SK-N-SH (cell line): Measurements from ENCODE around the gene CNTD1. TPM values are rescaled to one million over a fixed set of nuclear protein-coding genes. Genes with fewer than 3 reads are reported as not detected.

Source experiments
- CTCF ChIA-PET: fragments of 300-600, 350-600 bp; formaldehyde crosslinking; extraction: SDS; loops from one replicate; lab custom pipeline; 2021; lab: Yijun Ruan, JAX
- POLR2A ChIA-PET: fragments of 350-600 bp; sonication (Branson Sonifier 250); formaldehyde crosslinking; extraction: SDS; loops from one replicate; lab custom pipeline; 2020; ENCODE audit warnings: antibody characterized with exemption, inconsistent platforms; lab: Yijun Ruan, JAX
- DNase-seq: peaks from one replicate; pipeline ENCODE4 v3.0.0; 2012
- H2AFZ ChIP-seq: fragments of 200-600 bp; sonication (generic); 2 replicates; pipeline ENCODE4 v1.8.1; 2016; ENCODE audit warnings: antibody characterized with exemption, mild to moderate bottlenecking, low read depth
- H3F3A ChIP-seq: fragments of 200-600 bp; sonication (generic); replicated peaks from 2 replicates; pipeline ENCODE3; 2016; ENCODE audit warnings: antibody characterized with exemption, mild to moderate bottlenecking; ENCODE audit not compliant: insufficient read depth
- H3K27ac ChIP-seq, 2 experiments: fragments of 200-500 bp in 1 of 2; fragments of 200-600 bp in 1 of 2; sonication (Bioruptor generic) in 1 of 2; sonication (generic), shearing (Covaris generic) in 1 of 2; 2 replicates each; pipeline versions ENCODE4 v1.5.1 to v1.6.1; 2014 to 2016; ENCODE audit warnings: low read depth in 2 of 2, inconsistent platforms in 1 of 2, low read length in 1 of 2, mild to moderate bottlenecking in 1 of 2, mixed read lengths in 1 of 2
- H3K27me3 ChIP-seq: fragments of 200-600 bp; sonication (generic), shearing (Covaris generic); 2 replicates; pipeline ENCODE4 v1.6.1; 2016; ENCODE audit warnings: mixed run types; ENCODE audit not compliant: insufficient read depth
- H3K36me3 ChIP-seq, 2 experiments: fragments of 200-500 bp in 1 of 2; fragments of 200-600 bp in 1 of 2; sonication (Bioruptor generic) in 1 of 2; sonication (generic) in 1 of 2; replicated peaks in 1 of 2; 2 replicates each; pipeline versions ENCODE3 to v1.5.1; 2014 to 2016; ENCODE audit warnings: low read length in 1 of 2, mild to moderate bottlenecking in 1 of 2; ENCODE audit not compliant: insufficient read depth in 2 of 2, control insufficient read depth in 1 of 2
- H3K4me1 ChIP-seq, 2 experiments: fragments of 200-500 bp in 1 of 2; fragments of 200-600 bp in 1 of 2; sonication (Bioruptor generic) in 1 of 2; sonication (generic), shearing (Covaris generic) in 1 of 2; 2 replicates each; pipeline versions ENCODE4 v1.5.1 to v1.6.1; 2014 to 2016; ENCODE audit warnings: low read depth in 1 of 2, low read length in 1 of 2, mixed run types in 1 of 2; ENCODE audit not compliant: insufficient read depth in 2 of 2, control insufficient read depth in 1 of 2
- H3K4me2 ChIP-seq: fragments of 200-600 bp; sonication (generic), shearing (Covaris generic); 2 replicates; pipeline ENCODE4 v1.6.1; 2017; ENCODE audit warnings: mixed run types
- H3K4me3 ChIP-seq, 2 experiments: fragments of 200-500 bp in 1 of 2; fragments of 200-600 bp in 1 of 2; sonication (Bioruptor generic) in 1 of 2; sonication (generic), shearing (Covaris generic) in 1 of 2; 2 replicates each; pipeline versions ENCODE4 v1.5.1 to v1.8.1; 2014 to 2016; ENCODE audit warnings: low read depth in 2 of 2, inconsistent platforms in 1 of 2, low read length in 1 of 2, mild to moderate bottlenecking in 1 of 2, mixed read lengths in 1 of 2, moderate library complexity in 1 of 2
- H3K79me2 ChIP-seq: fragments of 200-600 bp; sonication (generic); 2 replicates; pipeline ENCODE4 v1.8.1; 2017; ENCODE audit warnings: mild to moderate bottlenecking; ENCODE audit not compliant: insufficient read depth
- H3K9ac ChIP-seq: fragments of 200-600 bp; sonication (generic); 2 replicates; pipeline ENCODE4 v1.6.1; 2017; ENCODE audit warnings: mixed run types
- H3K9me2 ChIP-seq: fragments of 200-600 bp; sonication (generic); 2 replicates; pipeline ENCODE4 v1.6.1; 2017; ENCODE audit warnings: mixed run types
- H3K9me3 ChIP-seq: fragments of 200-600 bp; sonication (generic); 2 replicates; pipeline ENCODE4 v1.6.1; 2017; ENCODE audit warnings: mixed run types, mild to moderate bottlenecking, moderate library complexity
- H4K20me1 ChIP-seq: fragments of 200-600 bp; sonication (generic); 2 replicates; pipeline ENCODE4 v1.6.1; 2017; ENCODE audit warnings: mild to moderate bottlenecking, mixed run types; ENCODE audit not compliant: insufficient read depth
- CHD2 ChIP-seq: fragments of 150-350 bp; IDR thresholded peaks from 2 replicates; pipeline ENCODE4 v1.6.1; 2018; ENCODE audit warnings: low read length; ENCODE audit not compliant: partially characterized antibody
- GATA2 ChIP-seq: sonication (generic); formaldehyde crosslinking; IDR thresholded peaks from 2 replicates; pipeline ENCODE4 v1.5.0; 2020; ENCODE audit warnings: mild to moderate bottlenecking, missing genetic modification reagents
- MAX ChIP-seq: IDR thresholded peaks from 2 replicates; pipeline ENCODE4 v1.4.0; 2012; ENCODE audit warnings: low read depth
- MEF2A ChIP-seq: IDR thresholded peaks from 2 replicates; pipeline ENCODE4 v1.4.0; 2012; ENCODE audit warnings: low read depth, borderline replicate concordance
- NFIC ChIP-seq: IDR thresholded peaks from 2 replicates; pipeline ENCODE4 v1.4.0; 2012; ENCODE audit warnings: borderline replicate concordance
- RAD21 ChIP-seq: IDR thresholded peaks from 2 replicates; pipeline ENCODE4 v1.6.1; 2012; ENCODE audit warnings: mild to moderate bottlenecking, low read length
- TEAD4 ChIP-seq: IDR thresholded peaks from 2 replicates; pipeline ENCODE4 v1.4.0; 2012; ENCODE audit warnings: mild to moderate bottlenecking, borderline replicate concordance; ENCODE audit not compliant: insufficient read depth
- WGBS: methylation state at CpG from one replicate; pipeline ENCODE4 v1.1.6; 2017; ENCODE audit warnings: low lambda C conversion rate; 5-methylcytosine and 5-hydroxymethylcytosine counted together
- polyA plus RNA-seq, 3 experiments: library from polyadenylated mRNA; depleted of rRNA; stranded (reverse); fragments of >200 nt; gene quantifications; 2 replicates each; pipeline ENCODE4 v1.2.3, GENCODE V29; 2012
- TF ChIP-seq, protein P1 (sequence below): IDR thresholded peaks from 2 replicates; pipeline ENCODE4 v1.6.1; 2012; ENCODE audit warnings: mild to moderate bottlenecking, low read depth, low read length, moderate library complexity

Gene CNTD1
- polyA plus RNA-seq, 1 of the 3 experiments (the other 2 are of a cell fraction) = not detected

DNA sequence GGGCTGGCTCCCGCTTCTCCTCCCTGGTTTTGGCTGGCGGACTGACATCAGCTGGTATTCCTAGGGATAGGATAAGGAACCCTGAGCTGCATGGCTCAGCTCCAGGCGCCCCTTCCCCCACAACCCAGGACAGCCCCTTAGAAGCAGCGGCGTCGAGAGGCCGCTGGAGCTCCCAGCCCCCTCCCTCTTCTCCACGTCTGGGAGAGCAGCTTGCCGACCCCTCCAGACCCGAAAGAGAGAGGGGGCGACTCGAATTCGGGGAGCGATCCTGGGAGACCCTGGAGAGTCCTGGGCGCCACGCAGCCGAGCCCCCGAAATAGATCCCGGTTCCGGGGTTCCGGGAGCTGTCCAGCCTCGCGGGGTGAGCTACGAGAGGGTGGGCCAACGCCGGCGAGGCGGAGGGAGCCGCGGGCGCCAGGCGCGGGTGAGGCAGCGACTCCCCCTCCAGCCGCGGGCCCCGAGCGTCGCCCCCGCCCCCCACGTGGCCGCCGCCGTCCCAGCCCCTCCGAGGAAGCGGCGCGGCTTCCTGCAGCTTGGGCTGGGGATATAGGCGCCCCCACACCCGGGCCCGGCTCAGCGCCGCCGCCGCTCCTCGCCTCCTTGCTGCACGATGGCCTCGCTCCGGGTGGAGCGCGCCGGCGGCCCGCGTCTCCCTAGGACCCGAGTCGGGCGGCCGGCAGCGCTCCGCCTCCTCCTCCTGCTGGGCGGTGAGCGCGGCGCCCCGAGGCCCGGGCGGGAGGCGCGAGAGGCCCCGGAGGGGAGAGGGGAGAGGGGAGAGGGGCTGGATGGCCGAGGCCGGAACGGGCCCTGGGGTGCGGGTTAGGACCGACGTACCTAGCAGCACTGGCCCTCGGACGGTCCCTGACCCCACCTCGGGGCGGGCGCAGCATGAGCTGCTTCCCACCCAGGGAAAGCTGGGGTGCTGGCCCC, 37.7 kb upstream of the CNTD1 start, which contains the start of gene RAMP2:
RAMP2 (plus strand) TSS at position 576 of the 930 bp plus-strand sequence; CDS start at position 611, 35 bp downstream.
- DNase-seq = peak; percentile 84
- ChIA-PET POLR2A (interaction anchor here (0.9 to 2.5 kb wide), 4 partner anchors 11 to 36 kb away, joined by 3 to 17 read pairs (median 4); partner anchors contain the start of gene VPS25), CTCF (interaction anchor here (0.6 to 4.6 kb wide), 13 partner anchors 9 to 183 kb away, joined by 3 to 53 read pairs (median 6); partner anchors contain the start of genes PSMC3IP and VPS25)

GRCh38 chr17:42761638-42762037, 37.0 kb upstream of the CNTD1 start:
- 87% methylated on average over 12 of the region's 12 CpGs for WGBS
- Histone ChIP-seq H3K36me3 (no peaks in the 10 kb centered on the region), H3K79me2 (no peaks in the 10 kb centered on the region), H3K27ac (no peak overlapping the region), H2AFZ (0 out of 2 replicates have a peak overlapping the region, but pooled peaks have one; percentile 70), H3K4me2 (peak overlapping the region; percentile 59; the same call in 1 of the 2 replicates), H3K9ac (no peak overlapping the region), H3K27me3 (peaks cover 12% of the 10 kb centered on the region; the same call in 1 of the 2 replicates), H4K20me1 (no peaks in the 10 kb centered on the region), H3K4me1 (peaks cover 5 to 16% of the 10 kb centered on the region in 2 experiments; a peak in 2 of 4 replicates), H3F3A (peaks cover 8% of the 10 kb centered on the region), H3K9me3 (no peaks in the 10 kb centered on the region), H3K4me3 (peak overlapping the region in 1 of 2 experiments; percentile 43; a peak in 2 of 4 replicates), H3K9me2 (no peaks in the 10 kb centered on the region)
- no peak for DNase-seq
- TF ChIP-seq MAX (no peak), NFIC (no peak), CHD2 (no peak), RAD21 (no peak), MEF2A (no peak), TEAD4 (no peak)
- TF ChIP-seq, protein P1, sequence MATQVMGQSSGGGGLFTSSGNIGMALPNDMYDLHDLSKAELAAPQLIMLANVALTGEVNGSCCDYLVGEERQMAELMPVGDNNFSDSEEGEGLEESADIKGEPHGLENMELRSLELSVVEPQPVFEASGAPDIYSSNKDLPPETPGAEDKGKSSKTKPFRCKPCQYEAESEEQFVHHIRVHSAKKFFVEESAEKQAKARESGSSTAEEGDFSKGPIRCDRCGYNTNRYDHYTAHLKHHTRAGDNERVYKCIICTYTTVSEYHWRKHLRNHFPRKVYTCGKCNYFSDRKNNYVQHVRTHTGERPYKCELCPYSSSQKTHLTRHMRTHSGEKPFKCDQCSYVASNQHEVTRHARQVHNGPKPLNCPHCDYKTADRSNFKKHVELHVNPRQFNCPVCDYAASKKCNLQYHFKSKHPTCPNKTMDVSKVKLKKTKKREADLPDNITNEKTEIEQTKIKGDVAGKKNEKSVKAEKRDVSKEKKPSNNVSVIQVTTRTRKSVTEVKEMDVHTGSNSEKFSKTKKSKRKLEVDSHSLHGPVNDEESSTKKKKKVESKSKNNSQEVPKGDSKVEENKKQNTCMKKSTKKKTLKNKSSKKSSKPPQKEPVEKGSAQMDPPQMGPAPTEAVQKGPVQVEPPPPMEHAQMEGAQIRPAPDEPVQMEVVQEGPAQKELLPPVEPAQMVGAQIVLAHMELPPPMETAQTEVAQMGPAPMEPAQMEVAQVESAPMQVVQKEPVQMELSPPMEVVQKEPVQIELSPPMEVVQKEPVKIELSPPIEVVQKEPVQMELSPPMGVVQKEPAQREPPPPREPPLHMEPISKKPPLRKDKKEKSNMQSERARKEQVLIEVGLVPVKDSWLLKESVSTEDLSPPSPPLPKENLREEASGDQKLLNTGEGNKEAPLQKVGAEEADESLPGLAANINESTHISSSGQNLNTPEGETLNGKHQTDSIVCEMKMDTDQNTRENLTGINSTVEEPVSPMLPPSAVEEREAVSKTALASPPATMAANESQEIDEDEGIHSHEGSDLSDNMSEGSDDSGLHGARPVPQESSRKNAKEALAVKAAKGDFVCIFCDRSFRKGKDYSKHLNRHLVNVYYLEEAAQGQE = no peak
- POLR2A ChIA-PET = interaction anchor here (0.6 to 2.5 kb wide), 3 partner anchors 11 to 67 kb away, joined by 3 to 17 read pairs (median 3); partner anchors contain the start of gene VPS25
- CTCF ChIA-PET = interaction anchor here (0.6 to 4.6 kb wide), 12 partner anchors 8 to 184 kb away, joined by 3 to 53 read pairs (median 6); partner anchors contain the start of genes PSMC3IP and VPS25

More for the DNA sequence above, 37.7 kb upstream of the CNTD1 start, which contains the start of gene RAMP2:
- no peaks in the 10 kb centered on the region for H4K20me1 ChIP-seq
- WGBS = 35% methylated on average over 17 of the region's 92 CpGs
- no peaks in the 10 kb centered on the region for H3K79me2 ChIP-seq
- H3K27ac ChIP-seq = no peak within 1 kb of the TSS
- no peak for TF ChIP-seq GATA2 (CRISPR knock-in tag)
- TF ChIP-seq, protein P1 = peak; percentile 89
- no peaks in the 10 kb centered on the region for H3K9me3 ChIP-seq
- peak within 1 kb of the TSS; percentile 59 for H3K4me2 ChIP-seq
- H3K36me3 ChIP-seq = no peaks in the 10 kb centered on the region
- peak within 1 kb of the TSS; percentile 39 to 43; a peak in 3 of 4 replicates for H3K4me3 ChIP-seq
- H3F3A ChIP-seq = peaks cover 8% of the 10 kb centered on the region
- H2AFZ ChIP-seq = peak within 1 kb of the TSS; percentile 70; the same call in 1 of the 2 replicates
- no peak within 1 kb of the TSS for H3K9ac ChIP-seq
- peaks cover 5 to 16% of the 10 kb centered on the region in 2 experiments; a peak in 2 of 4 replicates for H3K4me1 ChIP-seq
- no peaks in the 10 kb centered on the region for H3K9me2 ChIP-seq
- peaks cover 12% of the 10 kb centered on the region; the same call in 1 of the 2 replicates for H3K27me3 ChIP-seq
